Stimulated activated CD8-positive, alpha-beta memory T cell treated with anti-CD3 and anti-CD28 coated beads, Interleukin-4, amount 100 ng/mL, for 24 hours (primary cell): ENCODE data around the gene ATAD3B.
"Not testable (repeated sequence)": the region's sequence is repeated elsewhere in the genome, so short reads cannot be mapped to it uniquely, and the experiment has no call there.

Experiments
- DNase-seq: peaks from one replicate; pipeline ENCODE4 v3.0.0-alpha.2; 2020; ENCODE audit warnings: low read depth

Gene ATAD3B

DNA sequence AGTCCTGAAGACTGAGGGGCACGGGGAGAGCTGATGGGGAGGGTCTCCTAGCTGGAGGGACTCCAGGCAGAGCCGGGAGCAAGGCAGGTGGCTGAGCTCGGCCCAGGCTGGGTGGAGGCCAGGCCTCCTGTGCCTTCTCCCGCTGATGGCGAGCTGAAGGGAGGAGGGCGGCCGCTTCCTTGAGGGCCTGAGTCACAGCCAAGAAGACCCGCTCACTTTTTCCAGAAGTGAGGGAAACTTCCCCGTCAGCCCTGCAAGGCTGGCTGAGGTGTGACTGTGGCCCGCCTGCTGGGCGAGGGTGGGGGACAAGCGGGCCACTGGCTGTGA, 37.8 kb upstream of the ATAD3B start:
- peak; percentile 39 for DNase-seq

DNA sequence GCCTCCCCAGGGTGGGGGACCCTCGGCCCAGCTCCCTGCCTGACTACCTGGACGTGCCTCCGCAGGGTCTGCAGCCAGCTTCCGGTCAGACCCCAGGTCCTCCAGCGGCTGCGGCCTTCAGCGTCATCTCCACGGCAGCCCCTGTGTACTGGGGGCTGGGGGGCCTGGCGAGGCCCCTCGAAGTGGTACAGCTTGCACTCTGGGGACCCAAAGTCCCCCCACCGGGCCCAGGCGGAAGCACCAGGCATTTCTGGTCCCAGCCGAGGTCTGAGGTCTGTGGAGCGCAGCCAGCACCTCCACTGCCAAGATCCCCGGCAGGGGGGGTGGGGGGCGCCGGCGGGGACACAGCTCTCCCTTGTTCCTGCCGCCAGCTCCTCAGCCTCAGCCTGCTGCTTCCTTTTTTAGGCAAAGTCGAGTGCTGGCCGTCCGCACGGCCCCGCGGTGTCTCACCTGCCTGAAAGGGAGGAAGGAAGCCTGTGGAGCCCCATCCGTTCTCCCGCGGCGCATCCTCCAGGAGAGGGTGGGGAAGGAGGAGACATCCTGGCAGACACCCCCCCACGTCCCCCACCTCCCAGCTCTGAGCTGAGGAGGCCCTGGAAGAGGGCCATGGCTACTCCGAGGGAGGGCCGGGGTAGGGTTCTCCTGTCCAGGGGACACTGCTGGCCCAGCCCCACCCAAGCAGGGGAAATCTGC, 37.3 kb upstream of the ATAD3B start:
- no peak for DNase-seq

DNA sequence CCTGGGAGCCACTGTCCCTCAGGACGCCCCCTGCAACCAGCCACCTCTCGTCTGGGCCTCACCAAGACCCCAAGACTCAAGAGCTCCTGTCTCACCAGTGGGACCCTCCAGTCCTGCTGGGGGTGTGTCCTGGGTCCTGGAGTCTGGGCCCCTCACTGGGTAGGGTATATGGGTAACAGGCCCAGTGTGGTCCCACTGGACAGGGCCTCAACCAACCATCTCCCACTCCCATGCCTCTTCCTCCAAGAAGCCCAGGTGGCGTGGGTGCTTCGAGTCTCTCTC, 36.8 kb upstream of the ATAD3B start:
- no peak for DNase-seq

DNA sequence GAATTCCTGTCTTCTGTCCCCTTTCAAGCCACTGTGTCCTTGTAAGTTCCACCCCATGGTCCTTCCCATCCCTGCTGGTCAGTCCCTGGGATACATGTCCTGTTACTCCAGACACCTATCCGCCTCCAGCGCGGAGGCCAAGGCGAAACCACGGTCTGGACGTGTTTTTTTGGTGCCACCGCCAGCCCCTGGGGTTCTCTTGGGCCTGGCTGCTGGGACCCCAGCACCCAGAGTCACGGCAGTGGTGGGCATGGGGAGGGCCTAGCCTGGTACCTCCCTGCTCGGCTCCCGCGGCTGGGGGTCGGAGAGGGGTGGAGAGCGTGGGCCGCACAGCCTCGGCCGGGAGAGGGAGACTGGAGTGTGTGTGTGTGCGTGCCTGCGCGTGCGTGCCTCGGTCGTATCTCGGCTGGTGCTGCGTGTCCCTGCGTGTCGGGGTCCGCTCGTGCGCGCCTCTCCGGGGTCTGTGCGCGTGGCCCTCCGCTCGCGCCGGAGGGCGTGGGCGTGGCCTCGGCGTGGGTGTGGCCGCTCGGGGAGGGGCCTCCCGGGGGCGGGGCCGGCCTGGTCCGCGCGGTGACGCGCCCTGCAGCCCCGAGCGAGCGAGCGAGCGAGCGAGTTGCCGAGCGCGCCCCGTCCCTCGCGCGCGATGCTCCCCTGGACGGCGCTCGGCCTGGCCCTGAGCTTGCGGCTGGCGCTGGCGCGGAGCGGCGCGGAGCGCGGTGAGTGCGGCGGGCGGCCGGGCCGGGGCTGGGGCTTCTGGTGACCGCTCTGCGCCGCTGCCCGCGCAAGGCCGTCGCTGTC, 36.3 kb upstream of the ATAD3B start, which contains the start of gene VWA1:
TSS of gene VWA1 (plus strand) at position 585 of the 798 bp plus-strand sequence. CDS start at position 644, 59 bp downstream.
- DNase-seq: peak; percentile 50

DNA sequence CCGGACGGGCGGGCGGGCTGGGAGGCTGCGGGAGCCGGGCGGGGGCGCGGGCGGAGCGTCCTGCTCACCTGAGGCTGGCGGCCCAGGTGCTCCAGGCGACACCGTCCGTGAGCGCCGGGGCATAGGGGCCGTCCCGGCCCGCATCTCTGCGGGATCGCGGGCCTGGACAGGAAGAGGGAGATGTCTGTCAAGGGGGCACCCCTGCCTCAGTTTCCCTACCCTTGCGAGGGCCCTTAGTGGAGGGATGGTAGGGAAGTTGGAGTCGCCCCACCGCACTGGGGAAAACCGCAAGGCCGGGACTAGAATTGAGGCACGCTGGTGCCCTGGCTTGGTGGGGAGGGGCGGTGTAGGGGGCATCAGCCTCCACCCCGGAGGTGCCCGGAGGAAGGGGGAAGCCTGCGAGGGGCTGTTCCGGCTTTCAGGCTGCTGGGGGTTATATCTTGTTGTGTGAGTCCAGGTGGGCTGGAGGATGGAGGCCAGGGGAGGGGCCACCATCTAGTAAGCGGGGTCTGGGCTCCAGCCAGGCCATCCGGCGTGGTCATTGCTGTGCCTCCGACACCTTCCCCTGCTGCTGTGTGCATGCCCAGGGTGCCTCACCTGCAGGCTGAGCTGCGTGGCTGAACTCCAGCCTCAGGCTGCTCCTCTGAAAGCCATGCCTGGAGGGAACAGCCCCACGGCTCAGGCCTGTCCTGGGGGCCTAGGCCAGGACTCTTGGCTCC, 35.5 kb upstream of the ATAD3B start:
- DNase-seq: no peak

DNA sequence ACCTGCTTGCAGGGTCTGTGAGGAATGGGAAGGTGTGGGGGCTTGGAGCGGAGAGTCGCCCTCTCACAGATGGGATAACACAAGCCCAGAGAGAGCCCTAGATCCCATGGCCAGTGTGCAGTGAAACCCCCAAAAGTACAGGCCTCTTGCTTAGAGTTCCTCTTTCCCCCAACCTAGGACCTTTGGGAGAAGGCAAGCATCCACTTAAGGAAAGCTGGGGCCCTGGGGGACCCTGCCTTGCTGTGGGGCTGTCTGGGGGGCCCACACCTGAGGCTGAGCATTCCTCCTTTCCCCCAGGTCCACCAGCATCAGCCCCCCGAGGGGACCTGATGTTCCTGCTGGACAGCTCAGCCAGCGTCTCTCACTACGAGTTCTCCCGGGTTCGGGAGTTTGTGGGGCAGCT, 34.9 kb upstream of the ATAD3B start:
- no peak for DNase-seq

GRCh38 chr1:1437033-1437903, 34.3 kb upstream of the ATAD3B start:
- no peak for DNase-seq

DNA sequence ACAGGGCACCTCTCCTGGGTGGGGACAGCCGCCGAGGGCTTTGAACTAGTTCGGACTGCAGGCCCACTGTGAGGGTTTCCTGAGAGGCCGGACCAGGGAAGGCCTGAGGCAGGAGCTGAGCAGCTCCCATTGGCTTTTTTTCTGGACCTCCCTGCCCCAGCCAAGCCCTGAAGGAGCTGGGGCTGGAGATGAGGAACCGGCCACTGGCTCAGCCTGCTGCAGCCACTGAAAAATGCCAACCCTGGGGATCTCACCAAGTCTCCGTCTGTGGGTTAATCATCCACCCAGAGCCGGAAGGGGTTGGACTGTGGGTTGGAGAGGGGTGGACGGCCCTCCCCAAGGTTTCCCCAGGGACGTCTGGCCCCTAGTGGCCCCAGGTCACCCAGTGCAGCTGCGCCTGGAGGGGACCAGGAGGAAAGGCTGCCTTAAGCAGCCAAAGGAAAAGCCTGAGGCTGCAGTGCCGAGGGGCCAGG, 33.6 kb upstream of the ATAD3B start:
- no peak for DNase-seq

- DNase-seq: no peak
Observed at GRCh38 chr1:1438531-1439381, 32.8 kb upstream of the ATAD3B start.

DNA sequence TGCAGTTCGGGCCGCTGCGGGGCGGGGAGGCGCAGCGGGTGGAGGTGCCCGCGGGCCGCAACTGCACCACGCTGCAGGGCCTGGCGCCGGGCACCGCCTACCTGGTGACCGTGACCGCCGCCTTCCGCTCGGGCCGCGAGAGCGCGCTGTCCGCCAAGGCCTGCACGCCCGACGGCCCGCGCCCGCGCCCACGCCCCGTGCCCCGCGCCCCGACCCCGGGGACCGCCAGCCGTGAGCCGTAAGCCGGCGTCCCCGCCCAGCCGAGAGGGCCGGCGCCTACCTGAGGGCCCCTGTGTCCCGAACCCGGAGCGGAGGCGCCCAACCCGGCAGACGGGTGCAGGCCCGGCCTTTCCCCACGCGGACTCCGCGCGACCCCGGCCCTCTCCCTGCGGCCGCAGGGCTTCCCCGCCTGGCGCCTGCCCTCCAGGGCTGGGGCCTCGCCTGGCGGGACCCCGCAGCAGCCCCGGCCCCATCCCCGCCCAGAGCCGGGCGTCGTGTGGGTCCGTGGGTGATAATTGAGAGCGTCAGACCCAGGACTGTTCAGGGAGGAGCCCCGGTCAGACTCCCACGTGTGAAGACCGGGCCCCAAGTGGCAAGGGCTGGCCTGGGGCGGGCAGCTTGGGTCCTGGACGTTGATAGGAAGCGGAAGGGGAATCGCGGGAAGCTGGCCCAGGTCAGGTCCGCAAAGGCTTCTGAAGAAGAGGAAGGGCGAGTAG, 31.9 kb upstream of the ATAD3B start:
- DNase-seq: no peak

GRCh38 chr1:1440262-1441001, 31.1 kb upstream of the ATAD3B start:
- no peak for DNase-seq

- peak; percentile 53 for DNase-seq
Observed at GRCh38 chr1:1441002-1441888, 30.3 kb upstream of the ATAD3B start.

- DNase-seq: no peak
Observed at GRCh38 chr1:1442069-1442770, 29.3 kb upstream of the ATAD3B start.

GRCh38 chr1:1446631-1447030, 24.9 kb upstream of the ATAD3B start:
- not testable (repeated sequence) for DNase-seq

GRCh38 chr1:1449099-1449739, 22.3 kb upstream of the ATAD3B start, which contains the start of gene ATAD3C:
Gene ATAD3C (plus strand): TSS chr1:1449689. CDS start chr1:1450684, 995 bp downstream.
- DNase-seq: no peak

DNA sequence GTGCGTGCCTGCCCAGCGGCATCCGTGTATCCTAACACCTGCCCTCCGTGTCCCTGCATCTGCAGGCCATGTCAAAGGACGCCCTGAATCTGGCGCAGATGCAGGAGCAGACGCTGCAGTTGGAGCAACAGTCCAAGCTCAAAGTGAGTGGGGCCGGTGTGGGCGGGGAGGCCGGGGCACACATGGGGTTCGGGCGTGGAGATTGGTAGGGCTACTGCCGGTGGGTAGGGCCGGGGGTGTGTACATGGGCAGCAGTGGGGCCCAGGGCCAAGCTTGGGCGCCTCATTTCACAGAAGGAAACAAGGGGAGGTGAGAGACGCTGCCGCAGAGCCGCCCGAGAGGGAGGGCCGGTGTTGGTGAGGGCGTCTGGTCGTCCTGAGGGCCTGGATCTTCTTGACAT, 20.9 kb upstream of the ATAD3B start:
- not testable (repeated sequence) for DNase-seq

DNA sequence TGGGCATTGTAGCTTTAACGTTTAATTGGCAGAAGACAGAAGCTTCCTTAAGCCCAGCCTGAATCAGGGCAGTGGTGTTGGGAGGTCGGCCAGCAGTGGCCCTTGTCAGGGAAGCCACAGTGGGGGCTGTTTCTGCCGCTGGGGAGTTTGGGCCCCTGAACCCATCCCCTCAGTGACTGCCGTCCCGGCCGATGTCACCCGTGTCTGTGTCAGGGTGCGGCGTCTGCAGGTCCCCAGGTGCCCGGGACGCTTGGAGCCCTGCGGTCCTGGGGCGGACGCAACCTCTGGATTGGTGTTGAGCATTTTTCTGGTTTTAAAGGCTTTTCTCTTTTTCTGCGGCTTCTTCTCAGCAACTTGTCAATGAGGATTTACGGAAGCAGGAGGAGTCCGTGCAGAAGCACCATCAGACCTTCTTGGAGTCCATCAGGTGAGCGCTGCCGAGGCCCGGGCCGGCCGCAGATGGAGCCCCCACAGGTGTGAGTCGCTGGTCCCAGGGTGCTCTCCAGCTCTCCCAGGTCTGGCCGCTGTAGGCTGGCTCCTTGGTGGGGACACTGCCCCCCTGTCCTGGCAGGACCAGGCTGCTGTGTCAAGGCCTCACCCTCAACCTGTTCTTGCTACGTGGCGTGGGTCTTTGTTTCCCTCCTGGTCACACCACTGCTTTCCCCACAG, 19.7 kb upstream of the ATAD3B start:
- DNase-seq: no peak
